Measurements from ENCODE around the gene GRID2.
"Not testable (repeated sequence)": the region's sequence is repeated elsewhere in the genome, so short reads cannot be mapped to it uniquely, and the experiment has no call there.

Gene GRID2

DNA sequence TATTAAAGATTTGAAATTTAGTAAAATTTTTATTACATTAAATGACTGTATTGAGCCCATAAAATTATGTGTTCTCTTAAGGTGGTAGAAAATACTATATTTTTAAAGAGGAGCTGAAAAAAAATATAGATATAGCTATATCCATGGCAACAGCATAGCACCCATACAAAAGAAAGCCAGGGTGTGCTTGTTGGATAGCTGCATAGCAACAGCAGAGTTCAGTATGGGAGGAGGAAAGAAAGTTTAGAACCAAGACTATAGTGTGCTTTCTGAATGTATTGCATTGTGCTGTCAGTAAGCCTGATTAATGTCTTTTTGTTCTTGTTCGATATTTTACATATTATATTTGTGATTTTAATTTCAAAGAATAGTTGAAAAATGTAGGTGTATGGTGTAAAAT, 78.4 kb downstream of the GRID2 start:
- H3K4me1 ChIP-seq (ENCODE audit: low read length) = no peaks in the 10 kb centered on the region
- H3K9me3 ChIP-seq (replicated peaks; ENCODE audit: insufficient read depth, low read length) = no peaks in the 10 kb centered on the region
- no peak for TF ChIP-seq EZH2 (optimal IDR thresholded peaks at IDR 0.05; ENCODE audit: low read depth, low read length)
- TF ChIP-seq EZH2phosphoT487 (IDR thresholded peaks at IDR 0.05; ENCODE audit: low read length) = no peak
- TF ChIP-seq, protein P1, sequence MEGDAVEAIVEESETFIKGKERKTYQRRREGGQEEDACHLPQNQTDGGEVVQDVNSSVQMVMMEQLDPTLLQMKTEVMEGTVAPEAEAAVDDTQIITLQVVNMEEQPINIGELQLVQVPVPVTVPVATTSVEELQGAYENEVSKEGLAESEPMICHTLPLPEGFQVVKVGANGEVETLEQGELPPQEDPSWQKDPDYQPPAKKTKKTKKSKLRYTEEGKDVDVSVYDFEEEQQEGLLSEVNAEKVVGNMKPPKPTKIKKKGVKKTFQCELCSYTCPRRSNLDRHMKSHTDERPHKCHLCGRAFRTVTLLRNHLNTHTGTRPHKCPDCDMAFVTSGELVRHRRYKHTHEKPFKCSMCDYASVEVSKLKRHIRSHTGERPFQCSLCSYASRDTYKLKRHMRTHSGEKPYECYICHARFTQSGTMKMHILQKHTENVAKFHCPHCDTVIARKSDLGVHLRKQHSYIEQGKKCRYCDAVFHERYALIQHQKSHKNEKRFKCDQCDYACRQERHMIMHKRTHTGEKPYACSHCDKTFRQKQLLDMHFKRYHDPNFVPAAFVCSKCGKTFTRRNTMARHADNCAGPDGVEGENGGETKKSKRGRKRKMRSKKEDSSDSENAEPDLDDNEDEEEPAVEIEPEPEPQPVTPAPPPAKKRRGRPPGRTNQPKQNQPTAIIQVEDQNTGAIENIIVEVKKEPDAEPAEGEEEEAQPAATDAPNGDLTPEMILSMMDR (IDR thresholded peaks at IDR 0.05; ENCODE audit: low read length) = no peak
- no peak overlapping the region for H3K9ac ChIP-seq (ENCODE audit: low read length)
- H3K27ac ChIP-seq (ENCODE audit: low read length) = no peak overlapping the region
- no peak overlapping the region for H3K4me2 ChIP-seq (ENCODE audit: low read depth, low read length)
- no peaks in the 10 kb centered on the region for H4K20me1 ChIP-seq (ENCODE audit: insufficient read depth, low read length)
- H3K36me3 ChIP-seq (replicated peaks; ENCODE audit: insufficient read depth, low read length) = no peaks in the 10 kb centered on the region
- H3K79me2 ChIP-seq (ENCODE audit: low read length) = no peaks in the 10 kb centered on the region
- DNase-seq = no peak
- H3K27me3 ChIP-seq (replicated peaks; ENCODE audit: insufficient read depth, low read length) = no peaks in the 10 kb centered on the region
- no peak overlapping the region for H3K4me3 ChIP-seq (ENCODE audit: low read length)
- no peaks in the 10 kb centered on the region for H3K9me2 ChIP-seq (replicated peaks; ENCODE audit: insufficient read depth, low read length)
- H2AFZ ChIP-seq (ENCODE audit: low read length) = no peak overlapping the region
- no peaks in the 10 kb centered on the region for H3F3A ChIP-seq (ENCODE audit: insufficient read depth, low read length)

DNA sequence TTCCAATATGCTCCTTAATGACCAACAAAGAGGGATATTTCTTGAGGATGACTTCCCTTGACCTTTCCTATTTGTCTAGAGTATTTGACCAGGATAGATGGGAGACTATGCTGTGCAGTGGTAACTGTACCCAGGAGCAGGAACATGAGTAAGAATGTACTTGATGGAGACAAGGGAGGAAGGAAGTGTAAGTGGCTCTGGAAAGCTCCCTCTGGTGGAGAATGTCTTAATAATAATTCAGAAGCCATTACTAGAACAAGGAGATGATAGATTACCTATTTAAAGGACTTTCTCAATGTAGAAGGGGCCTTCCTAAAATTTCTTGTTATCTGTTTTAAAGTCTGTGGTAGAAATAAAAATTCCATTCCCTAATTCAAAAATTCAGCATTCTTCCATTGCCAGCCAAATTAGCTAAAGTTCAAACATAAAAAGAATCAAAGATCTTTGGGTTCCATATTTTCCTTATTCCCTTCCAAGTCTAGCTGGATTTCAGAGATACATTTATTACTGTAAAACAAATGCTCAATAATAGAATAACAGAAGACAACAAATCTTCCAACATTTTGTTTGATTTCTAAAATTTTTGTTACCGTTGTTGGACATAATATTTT, 83.8 kb downstream of the GRID2 start:
- no peaks in the 10 kb centered on the region for H3K79me2 ChIP-seq (ENCODE audit: low read length)

DNA sequence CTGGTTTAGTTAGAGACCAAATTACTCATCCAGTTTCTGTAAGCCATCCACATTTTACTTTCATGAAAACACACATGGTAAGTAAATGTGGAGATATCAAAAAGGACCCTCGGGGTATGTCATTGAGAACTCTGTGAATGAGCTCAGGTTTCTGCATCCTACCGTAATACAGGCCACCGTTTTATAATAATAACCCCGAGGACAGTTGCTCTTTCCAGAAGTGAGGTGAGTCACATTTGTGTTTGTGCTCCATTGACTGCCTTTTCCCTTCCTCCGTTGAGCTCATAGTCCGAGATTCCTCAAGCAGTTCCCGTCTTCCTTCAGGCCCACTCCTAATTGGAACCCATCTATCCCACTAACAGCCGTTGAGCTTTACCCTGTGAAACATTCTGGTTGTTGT, 95.3 kb downstream of the GRID2 start:
- H3F3A ChIP-seq (ENCODE audit: insufficient read depth, low read length) = no peaks in the 10 kb centered on the region
- no peaks in the 10 kb centered on the region for H3K27me3 ChIP-seq (replicated peaks; ENCODE audit: insufficient read depth, low read length)
- H3K9me2 ChIP-seq (replicated peaks; ENCODE audit: insufficient read depth, low read length) = no peaks in the 10 kb centered on the region
- H3K4me1 ChIP-seq (ENCODE audit: low read length) = no peaks in the 10 kb centered on the region
- no peak overlapping the region for H3K4me3 ChIP-seq (ENCODE audit: low read length)
- no peak overlapping the region for H2AFZ ChIP-seq (ENCODE audit: low read length)
- no peaks in the 10 kb centered on the region for H4K20me1 ChIP-seq (ENCODE audit: insufficient read depth, low read length)
- no peak overlapping the region for H3K4me2 ChIP-seq (ENCODE audit: low read depth, low read length)
- DNase-seq = no peak
- H3K9me3 ChIP-seq (replicated peaks; ENCODE audit: insufficient read depth, low read length) = no peaks in the 10 kb centered on the region
- H3K27ac ChIP-seq (ENCODE audit: low read length) = no peak overlapping the region
- no peaks in the 10 kb centered on the region for H3K36me3 ChIP-seq (replicated peaks; ENCODE audit: insufficient read depth, low read length)
- H3K79me2 ChIP-seq (ENCODE audit: low read length) = no peaks in the 10 kb centered on the region
- no peak for TF ChIP-seq EZH2 (optimal IDR thresholded peaks at IDR 0.05; ENCODE audit: low read depth, low read length)
- TF ChIP-seq, protein P1 (IDR thresholded peaks at IDR 0.05; ENCODE audit: low read length) = no peak
- no peak for TF ChIP-seq EZH2phosphoT487 (IDR thresholded peaks at IDR 0.05; ENCODE audit: low read length)
- H3K9ac ChIP-seq (ENCODE audit: low read length) = no peak overlapping the region

More for the DNA sequence above, 83.8 kb downstream of the GRID2 start:
- H4K20me1 ChIP-seq (ENCODE audit: insufficient read depth, low read length) = no peaks in the 10 kb centered on the region
- no peaks in the 10 kb centered on the region for H3F3A ChIP-seq (ENCODE audit: insufficient read depth, low read length)
- no peak overlapping the region for H3K4me2 ChIP-seq (ENCODE audit: low read depth, low read length)
- H3K9me3 ChIP-seq (replicated peaks; ENCODE audit: insufficient read depth, low read length) = no peaks in the 10 kb centered on the region
- DNase-seq = peak; percentile 31
- no peaks in the 10 kb centered on the region for H3K4me1 ChIP-seq (ENCODE audit: low read length)
- no peak overlapping the region for H3K27ac ChIP-seq (ENCODE audit: low read length)
- H3K9ac ChIP-seq (ENCODE audit: low read length) = no peak overlapping the region
- no peaks in the 10 kb centered on the region for H3K9me2 ChIP-seq (replicated peaks; ENCODE audit: insufficient read depth, low read length)
- H3K27me3 ChIP-seq (replicated peaks; ENCODE audit: insufficient read depth, low read length) = no peaks in the 10 kb centered on the region
- TF ChIP-seq EZH2 (optimal IDR thresholded peaks at IDR 0.05; ENCODE audit: low read depth, low read length) = no peak
- TF ChIP-seq, protein P1 (IDR thresholded peaks at IDR 0.05; ENCODE audit: low read length) = peak; percentile 61
- peak overlapping the region; percentile 34; the same call in 1 of the 2 replicates for H2AFZ ChIP-seq (ENCODE audit: low read length)
- H3K4me3 ChIP-seq (ENCODE audit: low read length) = no peak overlapping the region
- H3K36me3 ChIP-seq (replicated peaks; ENCODE audit: insufficient read depth, low read length) = no peaks in the 10 kb centered on the region

DNA sequence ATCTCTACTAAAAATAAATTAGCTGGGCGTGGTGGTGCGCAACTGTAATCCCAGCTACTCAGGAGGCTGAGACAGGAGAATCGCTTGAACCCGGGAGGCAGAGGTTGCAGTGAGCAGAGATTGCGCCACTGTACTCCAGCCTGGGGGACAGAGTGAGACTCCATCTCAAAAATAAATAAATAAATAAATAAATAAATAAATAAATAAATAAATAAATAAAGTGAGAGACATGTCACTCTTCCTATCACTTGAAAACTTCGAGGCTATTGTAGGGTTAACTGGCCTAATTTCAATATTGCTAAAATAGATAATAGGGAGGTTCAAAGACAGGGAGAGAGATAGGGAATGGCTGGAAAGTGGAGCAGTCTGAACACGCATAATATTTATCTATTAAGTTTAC, 99.8 kb downstream of the GRID2 start:
- not testable (repeated sequence) for H3K4me2 ChIP-seq (ENCODE audit: low read depth, low read length); H3K36me3 ChIP-seq (replicated peaks; ENCODE audit: insufficient read depth, low read length); H4K20me1 ChIP-seq (ENCODE audit: insufficient read depth, low read length); H3K79me2 ChIP-seq (ENCODE audit: low read length); H3F3A ChIP-seq (ENCODE audit: insufficient read depth, low read length); DNase-seq; H3K4me3 ChIP-seq (ENCODE audit: low read length); H2AFZ ChIP-seq (ENCODE audit: low read length); H3K27me3 ChIP-seq (replicated peaks; ENCODE audit: insufficient read depth, low read length); H3K9me2 ChIP-seq (replicated peaks; ENCODE audit: insufficient read depth, low read length); H3K27ac ChIP-seq (ENCODE audit: low read length); H3K4me1 ChIP-seq (ENCODE audit: low read length); H3K9ac ChIP-seq (ENCODE audit: low read length); H3K9me3 ChIP-seq (replicated peaks; ENCODE audit: insufficient read depth, low read length)

Measured in MM.1S (cell line).